HG03139 (cell line): Measurements from ENCODE around the gene PIN4.
"Not testable (repeated sequence)": the region's sequence is repeated elsewhere in the genome, so short reads cannot be mapped to it uniquely, and the experiment has no call there.

ENCODE experiments used
- ATAC-seq: cut with Tn5 transposase; IDR thresholded peaks from one replicate; pipeline ENCODE4 v1.9.1; 2021; ENCODE audit not compliant: unreplicated experiment

PIN4 gene

GRCh38 chrX:72181178-72182125 is at the start of gene PIN4:
PIN4 (plus strand) TSS chrX:72181757; CDS start chrX:72181786, 29 bp downstream.
- peak; percentile 97 for ATAC-seq

- no peak for ATAC-seq
Observed at GRCh38 chrX:72132456-72132855, 49.1 kb upstream of the PIN4 start.

DNA sequence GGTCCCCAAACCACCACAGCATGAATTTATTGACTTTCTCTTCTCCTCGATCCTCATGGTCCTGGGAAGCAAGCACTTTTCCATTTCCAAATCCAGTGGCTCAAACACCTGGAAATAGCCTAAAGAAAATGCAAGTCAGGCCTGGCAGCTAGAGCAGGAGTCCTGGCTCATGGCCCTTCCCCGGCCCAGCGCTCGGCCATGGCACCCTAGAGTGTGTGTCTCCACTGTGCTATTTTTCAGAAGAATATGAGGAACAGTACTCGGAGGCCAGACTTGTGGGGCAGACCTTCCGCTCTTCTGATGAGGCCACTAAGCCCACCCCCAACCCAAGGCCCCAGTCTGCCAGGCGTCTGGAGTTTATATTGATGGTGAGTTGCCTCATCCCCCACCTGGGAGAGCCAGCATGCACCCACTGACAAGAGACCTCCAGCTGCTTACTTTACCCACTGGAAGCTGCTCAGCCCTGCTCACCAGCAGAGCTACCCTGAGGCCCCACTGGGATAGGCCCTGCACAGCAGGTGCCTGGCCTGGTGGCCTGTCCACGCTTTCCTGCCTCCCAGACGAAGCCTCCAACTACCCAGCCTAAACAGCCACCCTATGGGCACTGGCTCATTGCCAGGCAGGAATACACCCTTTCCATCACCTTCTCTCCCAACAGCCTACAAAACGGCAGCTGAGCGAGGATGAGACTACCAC is 47.6 kb upstream of the PIN4 start:
- no peak for ATAC-seq

- ATAC-seq: no peak
Observed at GRCh38 chrX:72137846-72138495, 43.6 kb upstream of the PIN4 start.

DNA sequence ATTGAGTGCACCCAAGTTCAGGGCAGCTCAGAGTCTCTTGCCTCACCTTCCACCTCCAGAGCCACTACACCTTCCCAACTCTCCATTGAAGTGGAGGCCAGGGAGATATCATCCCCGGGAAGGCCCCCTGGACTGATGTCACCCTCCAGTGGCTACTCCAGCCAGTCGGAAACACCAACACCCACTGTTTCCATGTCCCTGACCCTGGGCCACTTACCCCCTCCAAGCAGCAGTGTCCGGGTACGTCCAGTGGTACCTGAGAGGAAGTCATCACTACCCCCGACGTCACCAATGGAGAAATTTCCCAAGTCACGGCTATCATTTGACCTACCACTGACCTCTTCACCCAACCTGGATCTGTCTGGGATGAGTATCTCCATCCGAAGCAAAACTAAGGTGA is 42.0 kb upstream of the PIN4 start:
- no peak for ATAC-seq

DNA sequence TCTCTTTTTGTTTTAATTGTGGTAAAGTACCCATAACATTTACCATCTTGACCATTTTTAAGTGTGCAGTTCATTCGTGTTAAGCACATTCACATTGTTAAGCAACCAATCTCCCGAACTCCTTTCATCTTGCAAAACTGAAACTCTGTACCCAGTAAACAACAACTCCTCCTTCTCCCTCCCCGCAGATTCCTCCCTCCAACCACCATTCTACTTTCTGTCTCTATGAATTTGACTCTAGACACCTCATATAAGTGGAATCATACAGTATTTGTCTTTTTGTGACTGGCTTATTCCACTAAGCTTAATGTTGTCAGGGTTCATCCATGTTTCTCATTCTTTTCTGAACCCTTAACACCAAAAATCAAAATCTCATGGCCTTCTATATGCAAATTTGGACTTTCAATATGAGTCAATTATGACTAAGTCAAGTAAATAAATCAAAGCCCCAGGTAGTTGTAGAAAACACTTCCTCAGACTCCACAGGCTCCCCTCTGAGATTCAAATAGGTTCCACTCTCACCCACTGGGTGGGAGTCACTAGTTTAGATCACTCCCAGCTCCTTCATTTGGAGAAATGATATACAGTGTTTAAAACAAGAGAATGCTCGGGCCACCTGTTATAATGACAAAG is 40.1 kb upstream of the PIN4 start:
- no peak for ATAC-seq

GRCh38 chrX:72142094-72142793 is 39.3 kb upstream of the PIN4 start:
- ATAC-seq: no peak

DNA sequence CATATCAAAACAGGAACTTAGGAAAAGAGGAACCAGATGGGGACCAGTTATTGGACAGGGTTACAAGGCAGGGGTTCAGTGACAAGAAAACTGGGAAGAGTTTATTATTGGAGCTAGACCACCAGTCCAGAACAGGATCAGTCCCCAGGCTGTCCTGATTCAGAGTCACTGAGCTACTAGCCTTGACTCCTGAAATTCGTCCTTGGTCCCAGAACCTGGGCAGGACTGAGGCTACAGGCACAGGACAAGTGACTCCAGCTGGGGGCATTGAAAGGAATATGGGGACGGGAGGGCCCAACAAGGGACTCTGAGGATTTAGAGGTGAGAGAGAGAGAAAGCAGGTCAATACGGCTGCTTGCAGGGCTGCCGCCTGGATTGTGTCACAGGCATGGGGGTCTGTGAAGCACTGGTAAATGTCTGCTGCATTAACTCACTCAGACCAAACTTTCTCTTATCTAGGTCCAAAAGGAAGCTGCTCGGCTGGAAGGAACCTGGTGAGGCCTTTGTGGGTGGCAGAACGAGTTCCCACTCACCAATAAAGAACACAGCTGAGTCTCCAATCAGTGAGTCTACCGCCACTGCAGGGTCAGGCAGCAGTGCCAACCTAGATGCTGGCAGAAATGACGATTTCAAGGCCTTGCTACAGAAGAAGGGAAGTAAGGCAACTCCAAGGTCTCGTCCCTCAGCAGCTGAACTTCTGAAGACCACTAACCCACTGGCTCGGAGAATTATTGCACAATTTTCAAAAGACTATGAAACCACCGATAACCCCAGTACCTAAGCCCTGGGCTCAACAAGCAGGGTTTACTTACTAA is 38.6 kb upstream of the PIN4 start:
- ATAC-seq: no peak

- no peak for ATAC-seq
Observed at GRCh38 chrX:72143609-72143907, 38.0 kb upstream of the PIN4 start.

- ATAC-seq: no peak
Observed at GRCh38 chrX:72145181-72145580, 36.4 kb upstream of the PIN4 start.

DNA sequence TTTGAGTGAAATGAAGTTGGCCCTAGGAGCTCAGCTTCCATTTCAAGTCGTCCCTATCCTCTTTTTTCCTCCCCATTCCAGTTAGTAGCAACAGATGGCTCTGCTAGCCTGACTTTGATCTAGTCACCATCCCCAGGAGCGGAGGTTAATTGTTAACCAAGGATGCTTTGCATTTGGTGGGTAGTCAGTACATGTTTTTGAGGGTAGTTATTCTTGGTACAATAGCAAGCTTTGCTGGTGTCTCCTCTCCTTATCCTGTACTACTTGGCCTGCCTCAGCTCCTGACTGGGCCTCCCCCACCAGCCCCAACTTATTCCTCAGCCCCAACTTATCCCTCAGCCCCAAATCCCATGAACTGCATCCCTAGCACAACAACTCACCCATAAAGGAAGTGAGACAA is 35.0 kb upstream of the PIN4 start:
- ATAC-seq: no peak

DNA sequence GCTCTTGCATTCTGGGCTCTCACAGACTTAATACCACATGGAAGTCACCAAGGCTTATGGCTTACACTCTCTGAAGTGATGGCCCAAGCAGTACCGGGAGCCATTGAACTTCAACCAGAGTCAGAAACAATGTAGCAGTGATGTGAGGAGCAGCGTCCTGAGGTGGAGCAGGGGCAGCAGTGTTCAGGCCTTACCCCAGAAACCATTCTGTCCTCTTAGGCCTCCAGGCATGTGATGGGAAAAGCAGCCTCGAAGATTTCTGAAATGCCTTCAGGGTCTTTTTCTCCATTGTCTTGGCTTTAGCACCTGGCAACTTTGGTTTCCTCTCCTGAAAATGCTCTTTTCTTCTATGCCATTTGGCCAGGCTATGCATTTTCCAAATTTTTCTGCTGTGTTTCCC is 22.8 kb upstream of the PIN4 start:
- no peak for ATAC-seq

- no peak for ATAC-seq
Observed at GRCh38 chrX:72159769-72160168, 21.8 kb upstream of the PIN4 start.

DNA sequence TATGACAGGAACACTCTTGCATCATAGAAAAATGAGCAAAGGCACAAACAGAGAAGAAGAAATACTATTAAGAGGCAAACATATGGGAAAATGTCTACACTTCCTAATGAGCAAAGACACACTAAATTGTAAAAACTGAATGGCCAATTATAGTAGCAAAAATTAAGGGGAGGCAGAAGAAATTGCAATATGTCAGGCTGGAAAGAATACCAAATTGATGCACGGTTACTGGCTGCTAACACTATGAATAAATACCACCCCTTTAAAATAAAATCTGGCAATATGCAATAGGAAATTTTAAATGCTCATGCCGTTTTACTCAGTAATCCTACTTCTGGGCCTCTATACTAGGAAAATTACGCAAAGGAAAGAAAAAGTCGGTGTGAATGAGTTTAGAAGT is 16.0 kb upstream of the PIN4 start:
- no peak for ATAC-seq

DNA sequence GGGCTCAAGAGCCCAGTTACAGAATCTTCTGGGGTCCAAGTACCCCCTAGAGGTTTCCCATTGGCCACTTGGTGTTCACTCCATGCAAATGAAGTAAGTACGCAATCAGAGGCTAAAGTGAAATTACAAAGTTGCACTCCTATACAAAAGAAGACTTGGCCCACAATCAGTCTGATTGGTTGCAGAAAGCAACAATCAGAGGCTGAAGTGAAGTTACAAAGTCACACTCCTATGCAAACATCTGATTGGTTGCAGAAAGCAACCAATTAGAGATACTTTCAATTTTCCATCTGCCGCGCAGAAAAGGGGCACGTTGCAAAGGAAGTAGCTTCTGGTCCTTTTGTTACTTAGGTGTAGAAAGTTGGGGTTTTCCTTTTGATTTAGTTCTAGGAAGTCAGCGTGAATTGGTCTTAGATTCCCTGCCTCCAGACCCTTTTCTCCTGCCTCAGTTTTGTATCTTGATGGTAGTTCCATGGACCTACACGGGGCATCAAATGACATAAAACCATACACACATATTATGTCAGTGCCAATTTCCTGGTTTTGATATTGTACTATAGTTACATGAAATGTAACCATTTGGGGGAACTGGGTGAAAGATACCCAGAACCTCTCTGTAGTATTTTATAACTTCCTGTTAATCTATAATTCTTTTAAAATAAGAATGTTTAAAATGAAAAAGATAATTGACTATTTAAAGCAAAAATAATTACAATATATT is 12.4 kb upstream of the PIN4 start:
- ATAC-seq: no peak

DNA sequence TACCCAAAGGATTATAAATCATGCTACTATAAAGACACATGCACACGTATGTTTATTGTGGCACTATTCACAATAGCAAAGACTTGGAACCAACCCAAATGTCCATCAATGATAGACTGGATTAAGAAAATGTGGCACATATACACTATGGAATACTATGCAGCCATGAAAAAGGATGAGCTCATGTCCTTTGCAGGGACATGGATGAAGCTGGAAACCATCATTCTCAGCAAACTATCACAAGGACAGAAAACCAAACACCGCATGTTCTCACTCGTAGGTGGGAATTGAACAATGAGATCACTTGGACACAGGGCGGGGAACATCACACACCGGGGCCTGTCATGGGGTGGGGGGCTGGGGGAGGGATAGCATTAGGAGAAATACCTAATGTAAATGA is 5.3 kb upstream of the PIN4 start:
- not testable (repeated sequence) for ATAC-seq

DNA sequence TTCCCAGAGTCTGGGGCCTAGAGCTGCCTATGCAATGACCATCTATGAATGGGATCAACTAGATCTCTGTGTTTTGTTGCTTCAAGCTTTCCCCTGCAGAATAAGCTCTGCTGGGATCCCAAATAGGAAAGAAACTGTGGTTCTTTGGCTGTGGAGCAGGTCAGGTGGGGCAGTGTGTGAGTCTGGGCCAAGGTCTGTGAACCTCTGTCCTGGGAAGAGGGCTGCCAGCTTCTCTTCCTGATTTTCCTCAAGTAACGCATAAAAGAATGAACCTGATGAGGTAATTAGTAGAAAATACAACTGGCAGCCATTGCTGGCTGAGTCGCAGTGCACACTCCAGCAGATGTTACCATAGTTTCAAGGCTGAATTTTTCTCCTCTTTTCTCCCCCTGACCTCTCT is 4.6 kb upstream of the PIN4 start:
- no peak for ATAC-seq

DNA sequence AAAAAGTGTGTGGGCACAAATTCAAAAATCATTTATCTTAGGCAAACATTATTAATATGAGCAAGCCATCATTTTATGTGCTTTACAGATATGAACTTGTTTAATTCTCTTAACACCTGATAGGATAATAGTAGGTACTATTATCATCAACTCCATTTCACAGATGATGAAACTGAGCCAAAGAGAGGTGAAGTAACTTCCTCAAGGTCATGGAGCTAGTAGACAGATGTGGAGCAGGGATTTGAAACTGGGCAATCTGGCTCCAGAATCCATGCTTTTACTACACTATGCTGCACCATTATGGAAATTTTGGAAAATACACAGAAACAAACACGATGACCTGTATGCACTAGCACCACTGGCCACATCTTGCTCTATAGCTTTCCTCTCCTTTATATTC is 1.0 kb upstream of the PIN4 start:
- ATAC-seq: no peak

DNA sequence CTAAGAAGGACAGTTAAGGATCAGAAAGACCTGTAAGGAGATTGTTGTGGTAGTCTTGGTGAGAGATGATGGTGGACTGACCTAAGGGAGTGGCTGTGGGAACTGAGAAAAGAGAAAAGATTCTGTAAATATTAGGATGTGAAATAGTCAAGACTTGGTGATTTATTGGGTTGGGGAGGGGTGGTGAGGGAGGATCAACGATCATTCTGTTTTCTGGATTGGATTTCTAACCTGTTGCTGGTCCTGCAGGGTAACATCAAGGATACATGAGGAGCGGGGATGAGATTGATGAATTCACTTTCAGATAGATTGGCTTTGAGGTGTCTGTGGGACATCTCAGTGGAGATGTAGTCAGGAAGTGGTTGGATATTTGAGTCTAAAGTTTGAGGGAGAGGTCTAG is 1.4 kb downstream of the PIN4 start:
- ATAC-seq: no peak
